HG03060 (cell line): ENCODE results near the gene MARS1.
"Not testable (repeated sequence)": the region's sequence is repeated elsewhere in the genome, so short reads cannot be mapped to it uniquely, and the experiment has no call there.

ENCODE experiments used
- ATAC-seq: cut with Tn5 transposase; IDR thresholded peaks from one replicate; pipeline ENCODE4 v1.9.1; 2021; ENCODE audit warnings: low read depth, moderate number of reproducible peaks; ENCODE audit not compliant: unreplicated experiment

Gene MARS1

GRCh38 chr12:57487597-57488401, at the start of gene MARS1:
Gene MARS1, plus strand, starts transcription at chr12:57488068. Its CDS starts 23 bp downstream, at chr12:57488091.
- ATAC-seq, result peak; percentile 97

DNA sequence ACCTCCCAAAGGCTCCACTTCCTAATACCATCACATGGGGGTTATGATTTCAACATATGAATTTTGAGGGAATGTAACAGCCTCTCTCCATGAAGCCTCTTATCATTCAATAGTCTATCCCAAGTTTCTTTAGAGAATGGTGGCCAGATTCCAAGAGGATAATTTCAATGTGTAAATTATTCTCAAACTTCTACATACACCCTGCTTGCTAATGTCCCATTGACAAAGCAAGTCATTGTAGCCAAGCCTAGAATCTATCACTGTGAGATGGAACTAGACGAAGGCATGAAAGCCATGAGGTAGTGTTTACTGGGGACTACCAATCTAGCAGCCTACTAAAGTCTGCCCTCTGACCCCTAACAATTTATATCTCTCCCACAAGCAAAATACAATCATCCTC, 49.5 kb upstream of the MARS1 start:
- ATAC-seq, result no peak

DNA sequence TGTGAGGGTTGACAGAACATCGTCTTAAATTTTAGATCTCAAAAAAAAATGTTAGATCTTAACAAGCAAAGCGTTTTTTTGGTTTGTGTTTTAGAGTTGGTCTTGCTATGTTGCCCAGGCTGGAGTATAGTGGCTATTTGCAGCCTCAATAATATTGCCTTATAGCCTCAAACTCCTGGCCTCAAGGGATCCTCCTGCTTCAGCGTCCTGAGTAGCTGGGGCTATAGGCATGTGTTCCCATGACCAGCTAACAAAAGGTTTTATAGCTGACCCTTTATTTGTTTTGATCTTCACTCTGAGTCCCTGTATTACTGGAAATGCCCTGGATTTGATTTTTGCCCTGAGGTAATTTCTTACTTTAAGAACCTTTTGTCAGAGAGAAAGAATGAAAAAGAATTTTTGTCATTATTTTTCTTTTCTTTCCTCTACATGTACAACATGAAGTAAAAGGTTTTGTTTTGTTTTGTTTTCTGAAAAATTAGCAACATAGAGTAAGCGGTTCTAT, 48.1 kb upstream of the MARS1 start:
- no peak for ATAC-seq

DNA sequence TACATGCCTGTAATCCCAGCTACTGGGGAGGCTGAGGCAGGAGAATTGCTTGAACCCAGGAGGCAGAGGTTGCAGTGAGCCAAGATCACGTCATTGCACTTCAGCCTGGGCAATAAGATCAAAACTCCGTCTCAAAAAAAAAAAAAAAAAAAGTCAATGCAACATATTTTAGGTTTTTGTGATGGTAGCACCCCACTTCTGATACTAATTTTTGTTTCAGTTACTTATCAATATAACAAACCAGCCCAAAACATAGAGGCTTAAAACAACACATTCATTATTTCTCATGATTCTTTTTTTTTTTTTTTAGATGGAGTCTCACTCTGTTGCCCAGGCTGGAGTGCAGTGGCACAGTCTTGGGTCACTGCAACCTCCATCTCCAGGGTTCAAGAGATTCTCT, 46.5 kb upstream of the MARS1 start:
- ATAC-seq, result not testable (repeated sequence)

DNA sequence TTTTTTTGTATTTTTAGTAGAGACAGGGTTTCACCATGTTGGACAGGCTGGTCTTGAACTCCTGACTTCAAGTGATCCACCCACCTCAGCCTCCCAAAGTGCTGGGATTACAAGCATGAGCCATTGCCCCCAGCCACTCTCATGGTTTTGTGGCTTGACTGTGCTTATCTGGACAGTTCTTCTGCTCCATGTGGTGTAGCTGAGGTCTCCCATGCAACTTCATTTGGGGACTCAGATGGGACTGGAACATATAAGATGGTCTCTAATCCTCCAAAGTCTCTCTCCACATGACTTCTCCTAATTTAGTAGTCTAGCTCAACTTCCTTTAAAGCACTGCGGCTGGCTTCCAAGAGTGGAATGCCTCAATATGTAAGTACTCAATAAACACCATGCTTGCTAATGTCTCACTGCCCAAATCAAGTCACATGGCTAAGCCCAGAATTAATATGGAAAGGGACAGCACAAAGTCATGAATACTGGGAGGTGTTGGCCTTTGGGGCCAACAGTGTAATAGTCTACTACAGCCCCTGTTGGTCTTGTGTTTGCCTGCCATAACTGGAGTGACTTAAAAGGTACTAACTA, 45.9 kb upstream of the MARS1 start:
- no peak for ATAC-seq

GRCh38 chr12:57444337-57444736, 43.5 kb upstream of the MARS1 start:
- ATAC-seq, result not testable (repeated sequence)

DNA sequence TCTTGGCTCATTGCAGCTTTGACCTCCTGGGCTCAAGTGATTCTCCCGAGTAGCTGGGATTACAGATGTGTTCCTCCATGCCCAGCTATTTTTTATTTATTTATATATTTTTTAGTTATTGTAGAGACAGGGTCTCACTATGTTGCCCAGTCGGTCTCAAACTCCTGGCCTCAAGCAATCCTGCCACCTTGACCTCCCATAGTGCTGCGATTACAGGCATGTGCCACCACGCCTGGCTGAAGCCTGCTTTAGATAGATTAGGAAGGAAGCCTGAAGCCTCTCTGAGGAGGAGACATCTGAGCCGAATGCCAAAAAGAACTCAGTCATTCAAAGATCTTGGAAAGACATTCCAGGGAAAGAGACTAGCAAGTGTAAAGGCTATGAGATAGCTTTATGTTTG, 43.1 kb upstream of the MARS1 start:
- ATAC-seq, result no peak

GRCh38 chr12:57446292-57446960, 41.4 kb upstream of the MARS1 start:
- ATAC-seq, result no peak

DNA sequence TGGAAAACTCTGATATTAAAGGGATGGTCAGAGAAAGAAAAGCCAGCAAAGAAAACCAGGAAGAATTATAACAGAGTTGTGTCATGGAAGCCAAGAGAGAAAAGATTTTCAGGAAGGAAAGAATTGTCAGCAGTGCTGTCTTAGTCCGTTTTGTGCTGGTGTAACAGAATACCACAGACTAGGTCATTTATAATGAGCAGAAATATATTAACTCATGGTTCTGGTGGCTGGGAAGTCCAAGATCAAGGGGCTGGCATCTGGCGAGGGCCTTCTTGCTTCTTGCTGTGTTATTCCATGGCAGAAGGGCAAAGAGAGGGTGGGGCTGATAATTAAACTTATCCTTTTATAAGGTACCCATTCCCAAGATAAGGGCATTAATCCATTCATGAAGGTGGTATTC, 39.2 kb upstream of the MARS1 start:
- no peak for ATAC-seq

GRCh38 chr12:57449375-57449774, 38.5 kb upstream of the MARS1 start:
- ATAC-seq, result no peak

DNA sequence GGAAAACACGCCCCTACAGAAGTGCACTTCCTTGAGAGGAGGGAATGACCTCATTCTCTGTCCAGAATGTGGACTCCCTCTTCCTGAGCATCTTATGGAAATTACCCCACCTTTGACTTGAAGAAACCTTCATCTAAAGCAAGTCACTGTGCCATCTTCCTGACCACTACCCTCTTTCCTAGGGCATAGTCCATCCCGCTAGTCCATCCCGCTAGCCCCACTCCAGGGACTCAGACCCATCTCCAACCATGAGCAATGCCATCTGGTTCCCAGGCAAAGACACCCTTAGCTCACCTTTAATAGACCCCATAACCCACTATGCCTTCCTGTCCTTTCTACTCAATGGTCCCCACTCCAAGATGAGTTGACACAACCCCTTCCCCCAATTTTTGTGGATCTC, 37.8 kb upstream of the MARS1 start:
- ATAC-seq, result no peak

- no peak for ATAC-seq
Measured at GRCh38 chr12:57451233-57451778, 36.6 kb upstream of the MARS1 start.

- no peak for ATAC-seq
Measured at GRCh38 chr12:57452181-57452936, 35.5 kb upstream of the MARS1 start.

DNA sequence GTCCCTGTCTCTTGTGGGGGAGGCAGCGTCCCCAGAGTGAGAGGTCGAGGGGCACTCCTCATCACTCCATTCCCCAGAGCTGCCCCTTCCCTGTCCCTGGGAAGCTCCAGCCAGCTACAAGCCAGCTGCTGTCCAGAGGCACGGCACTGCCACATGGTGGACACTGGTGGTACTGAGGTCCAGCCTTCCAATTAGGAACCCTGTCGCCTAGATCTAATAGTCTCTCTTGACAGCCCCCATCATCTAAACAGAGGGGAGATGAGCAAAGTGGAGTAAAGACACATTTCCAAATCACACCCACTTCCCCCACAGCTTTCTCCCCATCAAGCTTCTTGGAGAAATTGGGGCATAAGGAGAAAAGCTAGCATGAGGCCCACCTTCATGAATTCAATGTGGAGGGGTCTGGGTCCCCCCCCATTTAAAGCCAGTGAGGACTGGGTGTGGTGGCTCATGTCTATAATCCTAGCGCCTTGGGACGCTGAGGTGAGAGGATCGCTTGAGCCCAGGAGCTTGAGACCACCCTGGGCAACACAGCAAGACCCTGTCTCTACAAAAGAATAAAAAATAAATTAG, 34.8 kb upstream of the MARS1 start:
- no peak for ATAC-seq

GRCh38 chr12:57454213-57454565, 33.7 kb upstream of the MARS1 start:
- ATAC-seq, result no peak

DNA sequence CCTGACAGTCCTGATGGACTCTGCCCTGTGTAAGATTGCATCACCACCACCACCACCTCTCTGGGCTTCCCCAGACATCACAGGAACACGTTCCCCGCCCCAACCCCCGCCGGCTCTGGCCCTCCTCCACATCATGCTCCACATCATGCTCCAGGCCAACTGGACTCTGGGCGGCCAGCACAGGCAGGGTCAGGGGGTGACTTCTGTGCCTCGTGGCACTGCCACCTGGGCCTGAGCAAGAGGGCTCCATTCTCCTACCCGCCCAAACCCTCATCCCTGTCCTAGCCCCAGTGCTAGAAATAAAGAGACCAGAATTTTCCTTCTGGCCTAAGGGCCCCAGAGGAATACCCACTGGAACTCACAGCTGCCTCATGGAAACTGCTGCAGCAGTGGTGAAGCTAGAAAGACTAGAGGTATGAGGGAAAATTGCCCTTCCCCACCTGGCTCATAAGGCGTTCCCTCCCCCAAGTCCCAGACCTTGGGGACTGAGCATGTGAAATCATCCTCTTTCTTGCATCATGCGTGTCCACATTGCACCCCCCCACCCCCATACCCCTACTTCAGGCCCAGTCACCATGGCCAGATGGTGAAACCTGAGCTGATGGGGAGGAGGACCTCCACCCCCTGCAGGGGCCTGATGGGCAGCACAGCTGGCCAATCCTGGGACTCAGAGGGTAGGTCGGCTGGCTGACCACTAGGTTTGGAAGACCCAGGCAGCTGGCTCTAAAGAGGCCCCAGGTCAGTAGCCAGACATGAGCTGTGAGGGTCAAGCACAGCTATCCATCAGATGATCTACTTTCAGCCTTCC, 33.1 kb upstream of the MARS1 start, which contains the start of gene INHBE:
Gene INHBE, plus strand, starts transcription at position 742 of the 808 bp plus-strand sequence. CDS start 230 bp downstream, outside the sequence.
- no peak for ATAC-seq

DNA sequence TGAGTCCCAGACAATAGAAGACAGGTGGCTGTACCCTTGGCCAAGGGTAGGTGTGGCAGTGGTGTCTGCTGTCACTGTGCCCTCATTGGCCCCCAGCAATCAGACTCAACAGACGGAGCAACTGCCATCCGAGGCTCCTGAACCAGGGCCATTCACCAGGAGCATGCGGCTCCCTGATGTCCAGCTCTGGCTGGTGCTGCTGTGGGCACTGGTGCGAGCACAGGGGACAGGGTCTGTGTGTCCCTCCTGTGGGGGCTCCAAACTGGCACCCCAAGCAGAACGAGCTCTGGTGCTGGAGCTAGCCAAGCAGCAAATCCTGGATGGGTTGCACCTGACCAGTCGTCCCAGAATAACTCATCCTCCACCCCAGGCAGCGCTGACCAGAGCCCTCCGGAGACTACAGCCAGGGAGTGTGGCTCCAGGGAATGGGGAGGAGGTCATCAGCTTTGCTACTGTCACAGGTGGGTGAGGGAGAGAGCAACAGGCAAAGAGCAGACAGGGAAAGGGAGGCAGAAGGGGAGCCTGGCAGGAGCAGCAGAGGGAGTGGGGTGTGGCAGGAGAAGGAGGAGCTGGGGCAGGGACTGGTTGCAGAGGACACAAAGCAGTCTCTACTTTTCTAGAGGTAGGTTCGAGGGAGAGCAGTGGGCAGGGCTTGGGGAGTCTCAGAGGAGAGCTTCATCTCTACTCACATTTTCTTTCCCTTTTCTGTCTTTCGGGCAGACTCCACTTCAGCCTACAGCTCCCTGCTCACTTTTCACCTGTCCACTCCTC, 32.3 kb upstream of the MARS1 start:
- no peak for ATAC-seq

GRCh38 chr12:57456145-57456700, 31.6 kb upstream of the MARS1 start:
- ATAC-seq, result no peak
